H1 (cell line): ENCODE measurements around the gene F11R.

ENCODE experiments used
- ATF2 ChIP-seq: IDR thresholded peaks from 2 replicates; pipeline ENCODE4 v1.6.1; 2012; ENCODE audit warnings: low read length, inconsistent platforms
- BRCA1 ChIP-seq: IDR thresholded peaks from 2 replicates; pipeline ENCODE4 v1.6.1; 2012; ENCODE audit warnings: low read depth, low read length, improper control_type of control experiment
- CEBPB ChIP-seq: IDR thresholded peaks from 2 replicates; pipeline ENCODE4 v1.6.1; 2012; ENCODE audit warnings: low read depth, low read length
- CREB1 ChIP-seq: IDR thresholded peaks from 2 replicates; pipeline ENCODE4 v1.6.1; 2012; ENCODE audit warnings: inconsistent platforms
- CTCF ChIP-seq, 3 experiments: IDR thresholded peaks; 1 replicate in 2 of 3; 2 replicates in 1 of 3; pipeline versions ENCODE4 v1.5.1 to v1.6.1; 2011; ENCODE audit warnings: low read length in 3 of 3, mild to moderate bottlenecking in 3 of 3, inconsistent platforms in 2 of 3, low read depth in 1 of 3, moderate library complexity in 1 of 3; ENCODE audit not compliant: insufficient read depth in 1 of 3; ENCODE audit errors: control extremely low read depth in 1 of 3
- EZH2 ChIP-seq: fragments of 200-600 bp; sonication (generic); IDR thresholded peaks from 2 replicates; pipeline ENCODE4 v1.7.1; 2012; ENCODE audit warnings: low read depth, mild to moderate bottlenecking, moderate library complexity, low read length, inconsistent platforms; ENCODE audit not compliant: severe bottlenecking
- HDAC2 ChIP-seq, 2 experiments: fragments of 300-600 bp in 1 of 2; sonication (generic) in 1 of 2; IDR thresholded peaks; 2 replicates each; pipeline ENCODE4 v1.6.1; 2011 to 2012; ENCODE audit warnings: low read depth in 2 of 2, low read length in 2 of 2, mild to moderate bottlenecking in 2 of 2, moderate library complexity in 2 of 2, borderline replicate concordance in 1 of 2, inconsistent platforms in 1 of 2
- HDAC6 ChIP-seq: IDR thresholded peaks from one replicate; pipeline ENCODE4 v1.7.1; 2012; ENCODE audit warnings: low read depth, mild to moderate bottlenecking, inconsistent platforms, low read length, moderate library complexity
- NRF1 ChIP-seq: IDR thresholded peaks from 2 replicates; pipeline ENCODE4 v1.6.1; 2011; ENCODE audit warnings: mild to moderate bottlenecking, low read depth, low read length, improper control_type of control experiment
- POLR2A ChIP-seq, 2 experiments: IDR thresholded peaks; 1 replicate in 1 of 2; 2 replicates in 1 of 2; pipeline ENCODE4 v1.6.1; 2011; ENCODE audit warnings: low read depth in 2 of 2, low read length in 2 of 2, mild to moderate bottlenecking in 2 of 2; ENCODE audit errors: control extremely low read depth in 1 of 2
- SIRT6 ChIP-seq: IDR thresholded peaks from one replicate; pipeline ENCODE4 v1.7.1; 2012; ENCODE audit warnings: low read length, inconsistent platforms
- SP2 ChIP-seq: IDR thresholded peaks from 2 replicates; pipeline ENCODE4 v1.6.1; 2012; ENCODE audit warnings: mild to moderate bottlenecking, low read length, inconsistent platforms
- SUZ12 ChIP-seq: fragments of 200-600 bp; sonication (generic); IDR thresholded peaks from 2 replicates; pipeline ENCODE4 v1.6.1; 2012; ENCODE audit warnings: mild to moderate bottlenecking, inconsistent platforms, low read length, moderate library complexity, mixed read lengths

- no peak for TF ChIP-seq EZH2
- TF ChIP-seq ATF2, result no peak
- TF ChIP-seq CTCF (IDR thresholded peaks at IDR 0.05; ENCODE audit: control extremely low read depth in 1 of 3, insufficient read depth in 1 of 3, low read depth in 1 of 3, low read length in 3 of 3), result no peak
- no peak for TF ChIP-seq POLR2A (IDR thresholded peaks at IDR 0.05; ENCODE audit: control extremely low read depth in 1 of 2, low read depth in 2 of 2, low read length in 2 of 2)
- no peak for TF ChIP-seq HDAC6
- TF ChIP-seq NRF1, result no peak
- no peak for TF ChIP-seq BRCA1
- TF ChIP-seq CEBPB, result no peak
- no peak for TF ChIP-seq SIRT6
- no peak for TF ChIP-seq CREB1
- no peak for TF ChIP-seq HDAC2 (IDR thresholded peaks at IDR 0.05; ENCODE audit: borderline replicate concordance in 1 of 2, low read depth in 2 of 2, low read length in 2 of 2)
- no peak for TF ChIP-seq SP2
- no peak for TF ChIP-seq SUZ12
These were observed 26.8 kb upstream of the F11R start for GRCh38 chr1:161047436-161048420.
